T-cell (primary cell): ENCODE measurements around the gene SLC27A3. TPM values are rescaled to one million over a fixed set of nuclear protein-coding genes. Genes with fewer than 3 reads are reported as not detected.

Source experiments
- ATAC-seq, 4 experiments: fragments of 200-7000 bp in 3 of 4; fragments of 150-1000 bp in 1 of 4; cut with Tn5 transposase; replicated peaks in 1 of 4; 1 replicate in 3 of 4; 2 replicates in 1 of 4; pipeline ENCODE4 v1.10.0; 2021; ENCODE audit warnings: moderate library complexity in 3 of 4, mild to moderate bottlenecking in 2 of 4, moderate number of reproducible peaks in 1 of 4
- CTCF ChIA-PET, 2 donors: fragments of 300-600 bp; sonication (Branson Sonifier 250); formaldehyde crosslinking; loops; one replicate each; lab custom pipeline; 2022; ENCODE audit warnings: antibody characterized with exemption in 2 of 2; lab: Charles Lee
- POLR2A ChIA-PET, 2 donors: fragments of 300-600 bp; sonication (Branson Sonifier 250); formaldehyde crosslinking; loops; one replicate each; lab custom pipeline; 2022; ENCODE audit warnings: antibody characterized with exemption in 2 of 2; lab: Charles Lee
- DNase-seq, 35 experiments: peaks; one replicate each; pipeline versions ENCODE4 v3.0.0 to v3.0.0-alpha.2; 2013 to 2023
- H3K27ac ChIP-seq: one replicate; pipeline ENCODE4 v1.5.1; 2013; ENCODE audit warnings: low read length
- H3K27me3 ChIP-seq, 2 experiments: replicated peaks in 1 of 2; 1 replicate in 1 of 2; 2 replicates in 1 of 2; pipeline versions ENCODE4 v1.6.1 to v1.7.0; 2013; ENCODE audit warnings: low read length in 1 of 2, mixed read lengths in 1 of 2; ENCODE audit not compliant: control insufficient read depth in 2 of 2, insufficient read depth in 2 of 2; ENCODE audit errors: extremely low read depth in 1 of 2
- H3K36me3 ChIP-seq, 2 donors: 1 replicate in 1 of 2; 2 replicates in 1 of 2; pipeline versions ENCODE4 v1.6.1 to v1.7.0; 2013; ENCODE audit warnings: low read length in 1 of 2; ENCODE audit not compliant: control insufficient read depth in 2 of 2, insufficient read depth in 1 of 2; ENCODE audit errors: extremely low read depth in 1 of 2
- H3K4me1 ChIP-seq, 2 experiments: 1 replicate in 1 of 2; 2 replicates in 1 of 2; pipeline versions ENCODE4 v1.6.1 to v1.7.0; 2013; ENCODE audit warnings: low read length in 2 of 2, mixed read lengths in 1 of 2; ENCODE audit not compliant: insufficient read depth in 2 of 2, control insufficient read depth in 1 of 2; ENCODE audit errors: extremely low read depth in 1 of 2
- H3K4me3 ChIP-seq, 2 donors: 1 replicate in 1 of 2; 2 replicates in 1 of 2; pipeline versions ENCODE4 v1.5.1 to v1.7.0; 2013; ENCODE audit warnings: mild to moderate bottlenecking in 2 of 2, low read length in 1 of 2, moderate library complexity in 1 of 2; ENCODE audit not compliant: control insufficient read depth in 1 of 2; ENCODE audit errors: extremely low read depth in 1 of 2
- H3K9me3 ChIP-seq: 2 replicates; pipeline ENCODE4 v1.7.0; 2013
- H3K27ac Mint-ChIP-seq, 2 donors: one replicate each; pipeline ENCODE4 v1.8.0; 2020 to 2021; ENCODE audit warnings: mild to moderate bottlenecking in 2 of 2, mixed read lengths in 2 of 2
- H3K27me3 Mint-ChIP-seq, 2 donors: one replicate each; pipeline ENCODE4 v1.8.0; 2021 to 2022; ENCODE audit warnings: mixed read lengths in 2 of 2
- H3K36me3 Mint-ChIP-seq: one replicate; pipeline ENCODE4 v1.8.0; 2021; ENCODE audit warnings: mixed read lengths
- H3K4me1 Mint-ChIP-seq, 3 donors: one replicate each; pipeline ENCODE4 v1.8.0; 2020 to 2022; ENCODE audit warnings: mixed read lengths in 3 of 3, mild to moderate bottlenecking in 1 of 3
- H3K4me3 Mint-ChIP-seq, 3 donors: one replicate each; pipeline ENCODE4 v1.8.0; 2020 to 2022; ENCODE audit warnings: mild to moderate bottlenecking in 3 of 3, mixed read lengths in 3 of 3, moderate library complexity in 3 of 3
- H3K9me3 Mint-ChIP-seq, 3 donors: one replicate each; pipeline ENCODE4 v1.8.0; 2020 to 2022; ENCODE audit warnings: mixed read lengths in 3 of 3
- WGBS: methylation state at CpG from one replicate; pipeline ENCODE4 v1.1.5; 2013; ENCODE audit warnings: missing lambda C conversion rate; ENCODE audit not compliant: insufficient coverage; 5-methylcytosine and 5-hydroxymethylcytosine counted together
- total RNA-seq, 35 experiments: library from RNA in 6 of 35; stranded (reverse) in 6 of 35; fragments of 120-200 nt in 1 of 35; gene quantifications; one replicate each; pipeline versions ENCODE4 v1.2.1 to v1.2.4 and lab custom pipeline; 2013 to 2026

Gene SLC27A3
- total RNA-seq, 5 donors from 2014 or later (not counting 1 experiment from before 2014, with no cell fraction given), result 11.0 to 24.5 (median 18.9) TPM

- Mint-ChIP-seq H3K27ac (no peak overlapping the region), H3K4me3 (no peak overlapping the region), H3K27me3 (no peaks in the 10 kb centered on the region), H3K9me3 (no peaks in the 10 kb centered on the region), H3K36me3 (peaks cover 58% of the 10 kb centered on the region), H3K4me1 (peaks cover 14 to 26% (median 15%) of the 10 kb centered on the region in 3 donors)
- Histone ChIP-seq H3K36me3 (peaks cover 10 to 81% of the 10 kb centered on the region in 2 donors), H3K4me3 (no peak overlapping the region), H3K27ac (no peak overlapping the region), H3K9me3 (no peaks in the 10 kb centered on the region), H3K27me3 (no peaks in the 10 kb centered on the region), H3K4me1 (no peaks in the 10 kb centered on the region)
- ATAC-seq (no peak), DNase-seq (no peak)
- POLR2A ChIA-PET, result no interaction called here
- CTCF ChIA-PET, result interaction anchor here in 1 of 2 donors (0.7 kb wide), 1 partner anchor 244 kb away, joined by 6 read pairs; no protein-coding TSS in a partner anchor
- WGBS, result 100% methylated on average over 2 of the region's 13 CpGs
Measured at GRCh38 chr1:153746174-153746573, 29.0 kb upstream of the SLC27A3 start.

GRCh38 chr1:153748903-153749302 lies 26.3 kb upstream of the SLC27A3 start:
- H3K4me1 Mint-ChIP-seq, result peaks cover 5 to 7% (median 5%) of the 10 kb centered on the region in 3 donors
- CTCF ChIA-PET, result interaction anchor here in 1 of 2 donors (1.3 to 1.5 kb wide), 3 partner anchors 71 to 238 kb away, joined by 4 to 5 read pairs (median 4); no protein-coding TSS in a partner anchor
- 100% methylated on average over 1 of the region's 2 CpGs for WGBS
- no peaks in the 10 kb centered on the region for H3K9me3 ChIP-seq
- no peak for DNase-seq
- H3K27ac Mint-ChIP-seq, result no peak overlapping the region
- peaks cover 11 to 81% of the 10 kb centered on the region in 2 donors for H3K36me3 ChIP-seq
- no peaks in the 10 kb centered on the region for H3K27me3 ChIP-seq
- H3K4me3 ChIP-seq, result no peak overlapping the region
- no peaks in the 10 kb centered on the region for H3K27me3 Mint-ChIP-seq
- POLR2A ChIA-PET, result interaction anchor here in 1 of 2 donors (0.6 kb wide), 1 partner anchor 524 kb away, joined by 3 read pairs; no protein-coding TSS in a partner anchor
- ATAC-seq, result no peak
- peaks cover 57% of the 10 kb centered on the region for H3K36me3 Mint-ChIP-seq
- H3K4me1 ChIP-seq, result no peaks in the 10 kb centered on the region
- H3K27ac ChIP-seq, result no peak overlapping the region
- H3K9me3 Mint-ChIP-seq, result no peaks in the 10 kb centered on the region
- H3K4me3 Mint-ChIP-seq, result no peak overlapping the region

- no peak overlapping the region for H3K4me3 ChIP-seq
- no peaks in the 10 kb centered on the region for H3K9me3 Mint-ChIP-seq
- no peaks in the 10 kb centered on the region for H3K4me1 ChIP-seq
- H3K27ac ChIP-seq, result no peak overlapping the region
- no peak overlapping the region for H3K4me3 Mint-ChIP-seq
- ChIA-PET POLR2A (no interaction called here), CTCF (interaction anchor here in 1 of 2 donors (0.5 to 1.5 kb wide), 3 partner anchors 9 to 239 kb away, joined by 4 to 5 read pairs (median 4); no protein-coding TSS in a partner anchor)
- H3K27ac Mint-ChIP-seq, result peak overlapping the region in 1 of 2 donors; percentile 48
- H3K36me3 Mint-ChIP-seq, result peaks cover 59% of the 10 kb centered on the region
- peaks cover 5% of the 10 kb centered on the region in 3 donors for H3K4me1 Mint-ChIP-seq
- no peaks in the 10 kb centered on the region for H3K27me3 Mint-ChIP-seq
- H3K27me3 ChIP-seq, result no peaks in the 10 kb centered on the region
- DNase-seq, result peak; percentile 53 to 84 (median 72)
- H3K9me3 ChIP-seq, result no peaks in the 10 kb centered on the region
- peaks cover 13 to 81% of the 10 kb centered on the region in 2 donors for H3K36me3 ChIP-seq
- 0% methylated on average over 2 of the region's 6 CpGs for WGBS
- ATAC-seq, result peak; percentile 100
Measured at GRCh38 chr1:153749408-153750005, 25.7 kb upstream of the SLC27A3 start.

GRCh38 chr1:153750026-153750995 lies 24.9 kb upstream of the SLC27A3 start:
- CTCF ChIA-PET, result interaction anchor here (0.5 to 1.5 kb wide), 7 partner anchors 8 to 240 kb away, joined by 3 to 4 read pairs (median 3); no protein-coding TSS in a partner anchor
- Mint-ChIP-seq H3K9me3 (no peaks in the 10 kb centered on the region), H3K4me1 (peaks cover 5% of the 10 kb centered on the region in 3 donors), H3K27ac (no peak overlapping the region), H3K4me3 (no peak overlapping the region), H3K36me3 (peaks cover 62% of the 10 kb centered on the region), H3K27me3 (no peaks in the 10 kb centered on the region)
- H3K9me3 ChIP-seq, result no peaks in the 10 kb centered on the region
- H3K36me3 ChIP-seq, result peaks cover 12 to 83% of the 10 kb centered on the region in 2 donors
- no peaks in the 10 kb centered on the region for H3K27me3 ChIP-seq
- no peaks in the 10 kb centered on the region for H3K4me1 ChIP-seq
- no peak overlapping the region for H3K4me3 ChIP-seq
- DNase-seq, result no peak
- no peak for ATAC-seq
- no CpG with 5 or more reads among the region's 6 CpGs for WGBS
- POLR2A ChIA-PET, result interaction anchor here in 1 of 2 donors (0.5 kb wide), 1 partner anchor 118 kb away, joined by 6 read pairs; no protein-coding TSS in a partner anchor
- no peak overlapping the region for H3K27ac ChIP-seq

GRCh38 chr1:153752072-153752471 lies 23.1 kb upstream of the SLC27A3 start:
- ChIA-PET CTCF (interaction anchor here in 1 of 2 donors (1.5 kb wide), 1 partner anchor 241 kb away, joined by 4 read pairs; no protein-coding TSS in a partner anchor), POLR2A (no interaction called here)
- peaks cover 61% of the 10 kb centered on the region for H3K36me3 Mint-ChIP-seq
- Histone ChIP-seq H3K4me1 (no peaks in the 10 kb centered on the region), H3K36me3 (peaks cover 12 to 72% of the 10 kb centered on the region in 2 donors), H3K9me3 (no peaks in the 10 kb centered on the region), H3K27me3 (no peaks in the 10 kb centered on the region), H3K27ac (no peak overlapping the region), H3K4me3 (no peak overlapping the region)
- H3K27ac Mint-ChIP-seq, result no peak overlapping the region
- H3K27me3 Mint-ChIP-seq, result no peaks in the 10 kb centered on the region
- H3K4me1 Mint-ChIP-seq, result peaks cover 5% of the 10 kb centered on the region in 3 donors
- H3K9me3 Mint-ChIP-seq, result no peaks in the 10 kb centered on the region
- ATAC-seq (no peak), DNase-seq (no peak)
- H3K4me3 Mint-ChIP-seq, result no peak overlapping the region
- no CpG with 5 or more reads among the region's 2 CpGs for WGBS
